Glutamatergic neuron (in vitro differentiated cells): Measurements from ENCODE around the gene NUDT16L1. TPM values are rescaled to one million over a fixed set of nuclear protein-coding genes. Genes with fewer than 3 reads are reported as not detected.

Source experiments
- DNase-seq: peaks from one replicate; pipeline ENCODE4 v3.0.0; 2022
- H3K27ac Mint-ChIP-seq: one replicate; pipeline ENCODE4 v1.8.0; 2020; ENCODE audit warnings: mild to moderate bottlenecking, mixed read lengths, inconsistent platforms; ENCODE audit not compliant: unreplicated experiment
- H3K27me3 Mint-ChIP-seq: one replicate; pipeline ENCODE4 v1.8.0; 2020; ENCODE audit warnings: mild to moderate bottlenecking, moderate library complexity, mixed read lengths, inconsistent platforms; ENCODE audit not compliant: unreplicated experiment
- H3K36me3 Mint-ChIP-seq: one replicate; pipeline ENCODE4 v1.8.0; 2020; ENCODE audit warnings: mild to moderate bottlenecking, mixed read lengths, inconsistent platforms; ENCODE audit not compliant: unreplicated experiment
- H3K4me1 Mint-ChIP-seq: one replicate; pipeline ENCODE4 v1.8.0; 2020; ENCODE audit warnings: mild to moderate bottlenecking, low read depth, mixed read lengths, inconsistent platforms; ENCODE audit not compliant: unreplicated experiment
- H3K4me3 Mint-ChIP-seq: one replicate; pipeline ENCODE4 v1.8.0; 2020; ENCODE audit warnings: mild to moderate bottlenecking, mixed read lengths, inconsistent platforms; ENCODE audit not compliant: unreplicated experiment
- H3K9me3 Mint-ChIP-seq: one replicate; pipeline ENCODE4 v1.8.0; 2020; ENCODE audit warnings: mild to moderate bottlenecking, moderate library complexity, mixed read lengths, inconsistent platforms; ENCODE audit not compliant: unreplicated experiment
- total RNA-seq: library from RNA; stranded (reverse); fragmentation: NEBNext Ultra II Directional; extraction: Animal tissue kit (Norgen Biotek cat#: 25700); gene quantifications from one replicate; pipeline ENCODE4 v1.2.1, GENCODE V29; 2021; ENCODE audit not compliant: unreplicated experiment
- TF ChIP-seq, protein P1 (sequence below): fragments of 200-600 bp; sonication (generic); IDR thresholded peaks from one replicate; pipeline ENCODE4 v1.5.0; 2021; ENCODE audit not compliant: partially characterized antibody, unreplicated experiment

The NUDT16L1 gene
- total RNA-seq, 1 donor from 2014 or later = 34.3 TPM

GRCh38 chr16:4679156-4679849 lies 14.1 kb upstream of the NUDT16L1 start:
- peaks cover 4% of the 10 kb centered on the region for H3K4me1 Mint-ChIP-seq
- peaks cover 1% of the 10 kb centered on the region for H3K9me3 Mint-ChIP-seq
- no peak overlapping the region for H3K4me3 Mint-ChIP-seq
- DNase-seq = no peak
- no peak overlapping the region for H3K27ac Mint-ChIP-seq
- no peaks in the 10 kb centered on the region for H3K36me3 Mint-ChIP-seq
- TF ChIP-seq, protein P1, sequence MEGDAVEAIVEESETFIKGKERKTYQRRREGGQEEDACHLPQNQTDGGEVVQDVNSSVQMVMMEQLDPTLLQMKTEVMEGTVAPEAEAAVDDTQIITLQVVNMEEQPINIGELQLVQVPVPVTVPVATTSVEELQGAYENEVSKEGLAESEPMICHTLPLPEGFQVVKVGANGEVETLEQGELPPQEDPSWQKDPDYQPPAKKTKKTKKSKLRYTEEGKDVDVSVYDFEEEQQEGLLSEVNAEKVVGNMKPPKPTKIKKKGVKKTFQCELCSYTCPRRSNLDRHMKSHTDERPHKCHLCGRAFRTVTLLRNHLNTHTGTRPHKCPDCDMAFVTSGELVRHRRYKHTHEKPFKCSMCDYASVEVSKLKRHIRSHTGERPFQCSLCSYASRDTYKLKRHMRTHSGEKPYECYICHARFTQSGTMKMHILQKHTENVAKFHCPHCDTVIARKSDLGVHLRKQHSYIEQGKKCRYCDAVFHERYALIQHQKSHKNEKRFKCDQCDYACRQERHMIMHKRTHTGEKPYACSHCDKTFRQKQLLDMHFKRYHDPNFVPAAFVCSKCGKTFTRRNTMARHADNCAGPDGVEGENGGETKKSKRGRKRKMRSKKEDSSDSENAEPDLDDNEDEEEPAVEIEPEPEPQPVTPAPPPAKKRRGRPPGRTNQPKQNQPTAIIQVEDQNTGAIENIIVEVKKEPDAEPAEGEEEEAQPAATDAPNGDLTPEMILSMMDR = no peak
- H3K27me3 Mint-ChIP-seq = peaks cover 8% of the 10 kb centered on the region

DNA sequence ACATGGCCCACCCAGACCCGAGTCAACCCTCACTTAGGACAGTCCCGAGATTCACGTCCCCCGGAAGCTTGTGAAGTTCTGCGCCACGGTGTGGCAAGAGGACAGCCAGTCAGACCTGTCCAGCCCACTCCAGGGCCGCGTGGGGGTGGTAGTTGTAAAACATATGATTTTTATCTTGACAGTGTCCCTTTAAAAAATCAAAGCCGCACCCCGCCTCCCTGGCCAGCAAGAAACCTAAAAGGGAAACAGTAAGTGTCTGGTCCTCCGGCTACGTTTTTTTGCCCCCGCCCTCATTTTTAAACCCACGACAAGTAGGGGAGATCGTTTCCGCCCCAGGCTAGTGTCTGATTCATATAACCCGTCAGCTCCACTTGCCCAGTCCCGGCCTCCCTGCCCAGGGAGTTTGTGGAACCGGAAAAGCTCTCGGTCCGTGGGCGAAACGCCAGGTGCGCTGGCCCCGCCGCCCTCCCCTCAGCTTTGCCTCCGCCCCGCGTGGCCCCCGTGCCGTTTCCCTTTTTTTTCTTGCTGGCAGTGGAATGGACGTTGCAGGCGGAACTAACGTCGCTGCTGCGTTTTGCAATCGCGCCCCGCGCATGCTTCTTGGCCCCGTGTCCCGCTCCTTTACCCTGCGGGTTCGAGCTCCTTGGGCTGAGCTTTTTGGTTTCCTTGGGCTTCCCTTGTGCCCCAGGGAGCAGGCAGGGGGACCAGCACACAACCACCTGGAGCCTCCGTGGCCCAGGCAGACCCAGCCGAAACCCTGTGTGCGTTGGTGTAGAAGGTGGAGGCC lies 13.3 kb upstream of the NUDT16L1 start:
- Mint-ChIP-seq H3K9me3 (peaks cover 4% of the 10 kb centered on the region), H3K4me1 (peaks cover 4% of the 10 kb centered on the region), H3K27me3 (peaks cover 11% of the 10 kb centered on the region), H3K36me3 (no peaks in the 10 kb centered on the region), H3K27ac (no peak overlapping the region), H3K4me3 (no peak overlapping the region)
- TF ChIP-seq, protein P1 = no peak
- no peak for DNase-seq

- Mint-ChIP-seq H3K27ac (no peak overlapping the region), H3K4me3 (no peak overlapping the region), H3K4me1 (peaks cover 4% of the 10 kb centered on the region), H3K9me3 (peaks cover 5% of the 10 kb centered on the region), H3K27me3 (peaks cover 12% of the 10 kb centered on the region), H3K36me3 (no peaks in the 10 kb centered on the region)
- TF ChIP-seq, protein P1 = no peak
- DNase-seq = no peak
Observed at GRCh38 chr16:4680673-4681470, 12.5 kb upstream of the NUDT16L1 start.

GRCh38 chr16:4681471-4682083 lies 11.8 kb upstream of the NUDT16L1 start:
- H3K4me3 Mint-ChIP-seq = no peak overlapping the region
- peaks cover 5% of the 10 kb centered on the region for H3K9me3 Mint-ChIP-seq
- TF ChIP-seq, protein P1 = no peak
- DNase-seq = no peak
- peaks cover 12% of the 10 kb centered on the region for H3K27me3 Mint-ChIP-seq
- H3K36me3 Mint-ChIP-seq = no peaks in the 10 kb centered on the region
- peaks cover 4% of the 10 kb centered on the region for H3K4me1 Mint-ChIP-seq
- H3K27ac Mint-ChIP-seq = no peak overlapping the region
